Omental fat pad (tissue), 4 donors: ENCODE results near the gene DDX21. TPM values are rescaled to one million over a fixed set of nuclear protein-coding genes. Genes with fewer than 3 reads are reported as not detected.

Source experiments
- ATAC-seq: fragments of 150-250 bp; one replicate; pipeline ENCODE4 v1.9.1; 2016; ENCODE audit warnings: mild to moderate bottlenecking, moderate library complexity; ENCODE audit not compliant: low FRiP score
- DNase-seq: peaks from one replicate; pipeline ENCODE4 v3.0.0-alpha.2; 2019; ENCODE audit warnings: low spot score
- CTCF ChIP-seq, 3 donors: fragments of 450-650 bp; IDR thresholded peaks; one replicate each; pipeline ENCODE4 v1.5.1; 2016 to 2017; ENCODE audit warnings: antibody characterized with exemption in 3 of 3, mild to moderate bottlenecking in 3 of 3, moderate library complexity in 2 of 3
- total RNA-seq, 4 donors: library from RNA; depleted of rRNA; stranded (reverse); fragments of >200 nt; gene quantifications; one replicate each; pipeline ENCODE4 v1.1.0, GENCODE V29; 2016

The DDX21 gene
- total RNA-seq, 4 donors from 2014 or later = 46.0 to 340 (median 92.6) TPM

DNA sequence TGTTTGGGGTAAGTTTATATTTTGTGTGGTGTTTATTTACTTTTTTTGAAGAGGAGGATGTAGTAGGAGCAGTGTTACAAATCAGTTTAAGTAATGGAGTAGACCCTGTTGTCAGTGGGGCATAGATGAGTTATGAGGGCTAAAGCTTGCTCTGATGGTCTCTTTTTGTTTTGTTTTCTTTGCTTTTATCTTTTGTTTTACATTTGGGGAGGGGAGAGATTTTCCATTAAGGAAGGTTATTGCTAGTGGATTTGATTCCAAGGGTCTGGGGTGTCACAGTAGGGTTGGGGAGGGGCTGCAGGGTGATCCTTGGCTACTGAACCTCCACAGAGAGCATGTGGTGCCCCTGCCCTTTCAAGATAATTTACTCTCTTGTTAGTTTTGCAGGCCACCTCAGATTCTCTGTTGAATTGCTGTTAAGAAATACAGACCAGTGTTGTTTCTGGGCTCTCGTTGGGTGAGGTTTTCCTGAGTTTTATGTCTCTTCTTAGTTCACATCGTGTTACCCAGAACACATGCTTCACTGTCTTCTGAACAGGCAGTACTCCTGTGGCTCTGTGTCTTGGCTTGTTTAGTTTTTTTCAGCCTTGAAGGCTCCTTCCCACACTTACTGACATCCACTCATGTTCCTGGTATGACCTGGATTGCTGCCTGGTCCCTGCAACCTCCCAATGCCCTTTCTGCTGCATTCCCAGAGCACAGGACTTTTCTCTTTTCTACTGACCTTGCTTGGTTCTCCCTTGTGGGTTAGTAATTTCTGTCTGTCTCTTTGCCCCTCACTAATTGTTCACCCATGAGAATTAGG, 36.9 kb downstream of the DDX21 start:
- ATAC-seq (peak; percentile 43), DNase-seq (no peak)
- TF ChIP-seq CTCF (IDR thresholded peaks at IDR 0.05) = no peak

- no peak for DNase-seq
- no peak for ATAC-seq
- TF ChIP-seq CTCF (IDR thresholded peaks at IDR 0.05) = no peak
Measured at GRCh38 chr10:68997211-68997610, 41.2 kb downstream of the DDX21 start.

DNA sequence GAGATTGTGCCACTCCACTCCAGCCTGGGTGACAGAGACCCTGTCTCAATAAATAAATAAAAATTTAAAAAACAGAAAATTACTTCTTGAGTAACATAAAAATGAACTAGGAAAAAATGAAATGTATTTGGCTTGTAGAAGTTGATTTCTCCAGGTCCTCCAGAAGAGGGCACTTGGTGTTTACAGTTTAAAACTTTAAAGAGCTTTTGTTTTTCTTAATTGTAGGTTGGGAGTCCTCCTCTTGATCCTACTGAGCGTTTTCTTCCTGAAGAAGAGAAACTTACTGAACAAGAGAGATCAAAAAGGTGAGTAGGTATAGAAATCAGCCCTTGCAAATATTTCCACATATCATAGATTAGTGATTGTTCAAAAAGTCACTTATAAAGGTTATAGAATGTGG, 48.9 kb downstream of the DDX21 start:
- no peak for TF ChIP-seq CTCF (IDR thresholded peaks at IDR 0.05)
- no peak for ATAC-seq
- no peak for DNase-seq

GRCh38 chr10:69005704-69006485, 49.9 kb downstream of the DDX21 start:
- no peak for TF ChIP-seq CTCF (IDR thresholded peaks at IDR 0.05)
- DNase-seq = no peak
- ATAC-seq = no peak

GRCh38 chr10:69007260-69007659, 51.3 kb downstream of the DDX21 start:
- TF ChIP-seq CTCF (IDR thresholded peaks at IDR 0.05) = no peak
- ATAC-seq = no peak
- no peak for DNase-seq

DNA sequence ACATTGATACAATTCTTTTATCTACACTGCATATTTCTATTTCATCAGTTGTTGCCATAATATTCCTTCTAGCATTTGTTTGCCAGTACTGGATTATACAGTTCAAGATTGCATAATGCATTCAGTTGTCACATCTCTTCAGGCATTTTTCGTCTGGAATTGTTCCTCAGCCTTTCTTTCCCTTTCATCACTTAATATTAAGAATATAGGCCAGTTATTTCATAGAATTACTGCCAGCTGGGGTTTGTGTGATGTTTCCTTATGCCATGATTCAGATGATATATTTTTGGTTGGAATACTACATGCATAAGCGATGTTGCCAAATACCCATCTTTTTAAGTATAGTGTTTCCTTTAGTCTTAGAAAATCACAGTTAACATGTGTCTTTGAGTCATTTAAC, 53.4 kb downstream of the DDX21 start:
- TF ChIP-seq CTCF (IDR thresholded peaks at IDR 0.05) = no peak
- peak; percentile 41 for ATAC-seq

More for the DNA sequence above, 53.4 kb downstream of the DDX21 start:
- DNase-seq = no peak
